Measurements from ENCODE around the gene TMOD1.

The TMOD1 gene

GRCh38 chr9:97521576-97522333 is 20.3 kb downstream of the TMOD1 start:
- Histone ChIP-seq H4K8ac (ENCODE audit: low read length) (no peak overlapping the region), H2AK5ac (ENCODE audit: low read length, severe bottlenecking) (no peak overlapping the region), H3K36me3 (ENCODE audit: control insufficient read depth in 1 of 2, insufficient read depth in 2 of 2, low read depth in 1 of 2, low read length in 2 of 2) (no peaks in the 10 kb centered on the region), H3K23ac (ENCODE audit: low read length in 2 of 2) (no peak overlapping the region), H3K27ac (ENCODE audit: low read length, poor library complexity, severe bottlenecking) (no peak overlapping the region), H2BK5ac (ENCODE audit: low read depth, low read length, poor library complexity, severe bottlenecking) (no peak overlapping the region), H3K9ac (ENCODE audit: low read length) (no peak overlapping the region), H2BK120ac (ENCODE audit: low read depth, low read length) (no peak overlapping the region), H3K4me1 (ENCODE audit: control insufficient read depth, insufficient read depth, low read depth, low read length) (peaks cover 2% of the 10 kb centered on the region), H2BK15ac (ENCODE audit: low read depth, poor library complexity, severe bottlenecking) (no peak overlapping the region), H3K18ac (ENCODE audit: low read depth in 1 of 2, low read length in 2 of 2) (no peak overlapping the region), H3K9me3 (ENCODE audit: control insufficient read depth, low read length) (no peaks in the 10 kb centered on the region), H3K4me2 (ENCODE audit: low read length, poor library complexity, severe bottlenecking) (no peak overlapping the region), H3K79me1 (replicated peaks; ENCODE audit: low read length, poor library complexity, severe bottlenecking) (no peaks in the 10 kb centered on the region), H3K4ac (ENCODE audit: low read depth in 1 of 2, low read length in 2 of 2) (no peak overlapping the region), H3K27me3 (ENCODE audit: control insufficient read depth in 1 of 2, insufficient read depth in 1 of 2, low read length in 2 of 2) (peaks cover 0 to 3% of the 10 kb centered on the region in 2 experiments), H4K91ac (ENCODE audit: low read length) (no peak overlapping the region), H3K14ac (ENCODE audit: low read length in 2 of 2) (no peak overlapping the region), H3K4me3 (ENCODE audit: insufficient read depth in 1 of 2, low read depth in 1 of 2, low read length in 2 of 2) (no peak overlapping the region), H2AFZ (ENCODE audit: low read depth, low read length) (no peak overlapping the region), H2BK12ac (ENCODE audit: low read length in 2 of 2) (no peak overlapping the region)
- no peak for DNase-seq
- 86% methylated on average over 8 of the region's 10 CpGs for WGBS

- no peak overlapping the region for H3K4me3 ChIP-seq (ENCODE audit: insufficient read depth in 1 of 2, low read depth in 1 of 2, low read length in 2 of 2)
- no peaks in the 10 kb centered on the region for H3K36me3 ChIP-seq (ENCODE audit: control insufficient read depth in 1 of 2, insufficient read depth in 2 of 2, low read depth in 1 of 2, low read length in 2 of 2)
- no peak overlapping the region for H3K23ac ChIP-seq (ENCODE audit: low read length in 2 of 2)
- H2BK120ac ChIP-seq (ENCODE audit: low read depth, low read length): no peak overlapping the region
- no peak overlapping the region for H4K8ac ChIP-seq (ENCODE audit: low read length)
- H3K4me1 ChIP-seq (ENCODE audit: control insufficient read depth, insufficient read depth, low read depth, low read length): no peaks in the 10 kb centered on the region
- no peak for DNase-seq
- no peak overlapping the region for H3K18ac ChIP-seq (ENCODE audit: low read depth in 1 of 2, low read length in 2 of 2)
- no peak overlapping the region for H3K4ac ChIP-seq (ENCODE audit: low read depth in 1 of 2, low read length in 2 of 2)
- no peaks in the 10 kb centered on the region for H3K79me1 ChIP-seq (replicated peaks; ENCODE audit: low read length, poor library complexity, severe bottlenecking)
- no peak overlapping the region for H4K91ac ChIP-seq (ENCODE audit: low read length)
- H2BK12ac ChIP-seq (ENCODE audit: low read length in 2 of 2): no peak overlapping the region
- no peak overlapping the region for H3K9ac ChIP-seq (ENCODE audit: low read length)
- no peak overlapping the region for H2AK5ac ChIP-seq (ENCODE audit: low read length, severe bottlenecking)
- H3K27ac ChIP-seq (ENCODE audit: low read length, poor library complexity, severe bottlenecking): no peak overlapping the region
- 72% methylated on average over 4 of the region's 4 CpGs for WGBS
- H2BK5ac ChIP-seq (ENCODE audit: low read depth, low read length, poor library complexity, severe bottlenecking): no peak overlapping the region
- H3K14ac ChIP-seq (ENCODE audit: low read length in 2 of 2): no peak overlapping the region
- no peaks in the 10 kb centered on the region for H3K9me3 ChIP-seq (ENCODE audit: control insufficient read depth, low read length)
- H2AFZ ChIP-seq (ENCODE audit: low read depth, low read length): no peak overlapping the region
- H2BK15ac ChIP-seq (ENCODE audit: low read depth, poor library complexity, severe bottlenecking): no peak overlapping the region
- peaks cover 3 to 5% of the 10 kb centered on the region in 2 experiments for H3K27me3 ChIP-seq (ENCODE audit: control insufficient read depth in 1 of 2, insufficient read depth in 1 of 2, low read length in 2 of 2)
- no peak overlapping the region for H3K4me2 ChIP-seq (ENCODE audit: low read length, poor library complexity, severe bottlenecking)
These were observed 23.0 kb downstream of the TMOD1 start for GRCh38 chr9:97524424-97524823.

- no peaks in the 10 kb centered on the region for H3K4me1 ChIP-seq (ENCODE audit: control insufficient read depth, insufficient read depth, low read depth, low read length)
- no peak overlapping the region for H4K91ac ChIP-seq (ENCODE audit: low read length)
- 79% methylated on average over 1 of the region's 2 CpGs for WGBS
These were observed 24.0 kb downstream of the TMOD1 start for GRCh38 chr9:97525451-97525850.

GRCh38 chr9:97526895-97527575 is 25.6 kb downstream of the TMOD1 start:
- no peak overlapping the region for H2BK15ac ChIP-seq (ENCODE audit: low read depth, poor library complexity, severe bottlenecking)
- no peak overlapping the region for H4K91ac ChIP-seq (ENCODE audit: low read length)
- H2BK5ac ChIP-seq (ENCODE audit: low read depth, low read length, poor library complexity, severe bottlenecking): no peak overlapping the region
- H3K4me3 ChIP-seq (ENCODE audit: insufficient read depth in 1 of 2, low read depth in 1 of 2, low read length in 2 of 2): no peak overlapping the region
- H3K27ac ChIP-seq (ENCODE audit: low read length, poor library complexity, severe bottlenecking): no peak overlapping the region
- no peak for DNase-seq
- H3K18ac ChIP-seq (ENCODE audit: low read depth in 1 of 2, low read length in 2 of 2): no peak overlapping the region
- H3K14ac ChIP-seq (ENCODE audit: low read length in 2 of 2): no peak overlapping the region
- H3K79me1 ChIP-seq (replicated peaks; ENCODE audit: low read length, poor library complexity, severe bottlenecking): no peaks in the 10 kb centered on the region
- no peak overlapping the region for H3K4me2 ChIP-seq (ENCODE audit: low read length, poor library complexity, severe bottlenecking)
- H4K8ac ChIP-seq (ENCODE audit: low read length): no peak overlapping the region
- H3K9me3 ChIP-seq (ENCODE audit: control insufficient read depth, low read length): no peaks in the 10 kb centered on the region
- H3K36me3 ChIP-seq (ENCODE audit: control insufficient read depth in 1 of 2, insufficient read depth in 2 of 2, low read depth in 1 of 2, low read length in 2 of 2): no peaks in the 10 kb centered on the region
- no peak overlapping the region for H2BK12ac ChIP-seq (ENCODE audit: low read length in 2 of 2)
- no peak overlapping the region for H3K4ac ChIP-seq (ENCODE audit: low read depth in 1 of 2, low read length in 2 of 2)
- no peak overlapping the region for H3K23ac ChIP-seq (ENCODE audit: low read length in 2 of 2)
- no peak overlapping the region for H2AFZ ChIP-seq (ENCODE audit: low read depth, low read length)
- H3K9ac ChIP-seq (ENCODE audit: low read length): no peak overlapping the region
- no peak overlapping the region for H2AK5ac ChIP-seq (ENCODE audit: low read length, severe bottlenecking)
- no peak overlapping the region for H2BK120ac ChIP-seq (ENCODE audit: low read depth, low read length)
- 91% methylated on average over 7 of the region's 7 CpGs for WGBS
- H3K4me1 ChIP-seq (ENCODE audit: control insufficient read depth, insufficient read depth, low read depth, low read length): no peaks in the 10 kb centered on the region
- peaks cover 0 to 8% of the 10 kb centered on the region in 2 experiments for H3K27me3 ChIP-seq (ENCODE audit: control insufficient read depth in 1 of 2, insufficient read depth in 1 of 2, low read length in 2 of 2)

More at GRCh38 chr9:97525451-97525850, 24.0 kb downstream of the TMOD1 start:
- Histone ChIP-seq H3K4me2 (ENCODE audit: low read length, poor library complexity, severe bottlenecking) (no peak overlapping the region), H2BK120ac (ENCODE audit: low read depth, low read length) (no peak overlapping the region), H2BK12ac (ENCODE audit: low read length in 2 of 2) (no peak overlapping the region), H3K9me3 (ENCODE audit: control insufficient read depth, low read length) (no peaks in the 10 kb centered on the region), H2BK15ac (ENCODE audit: low read depth, poor library complexity, severe bottlenecking) (no peak overlapping the region), H3K27me3 (ENCODE audit: control insufficient read depth in 1 of 2, insufficient read depth in 1 of 2, low read length in 2 of 2) (peaks cover 3 to 5% of the 10 kb centered on the region in 2 experiments), H2AFZ (ENCODE audit: low read depth, low read length) (no peak overlapping the region), H2AK5ac (ENCODE audit: low read length, severe bottlenecking) (no peak overlapping the region), H3K9ac (ENCODE audit: low read length) (no peak overlapping the region), H2BK5ac (ENCODE audit: low read depth, low read length, poor library complexity, severe bottlenecking) (no peak overlapping the region), H3K23ac (ENCODE audit: low read length in 2 of 2) (no peak overlapping the region), H3K14ac (ENCODE audit: low read length in 2 of 2) (no peak overlapping the region), H3K4me3 (ENCODE audit: insufficient read depth in 1 of 2, low read depth in 1 of 2, low read length in 2 of 2) (no peak overlapping the region), H3K18ac (ENCODE audit: low read depth in 1 of 2, low read length in 2 of 2) (no peak overlapping the region), H3K4ac (ENCODE audit: low read depth in 1 of 2, low read length in 2 of 2) (no peak overlapping the region), H3K36me3 (ENCODE audit: control insufficient read depth in 1 of 2, insufficient read depth in 2 of 2, low read depth in 1 of 2, low read length in 2 of 2) (no peaks in the 10 kb centered on the region), H3K27ac (ENCODE audit: low read length, poor library complexity, severe bottlenecking) (no peak overlapping the region), H3K79me1 (replicated peaks; ENCODE audit: low read length, poor library complexity, severe bottlenecking) (no peaks in the 10 kb centered on the region), H4K8ac (ENCODE audit: low read length) (no peak overlapping the region)
- DNase-seq: peak; percentile 82

All from mesenchymal stem cell (in vitro differentiated cells and primary cell).